HepG2 (cell line): ENCODE measurements around the gene TPP2. TPM values are rescaled to one million over a fixed set of nuclear protein-coding genes. Genes with fewer than 3 reads are reported as not detected.

ENCODE experiments used
- ATAC-seq: fragments of 200-7000 bp; cut with Tn5 transposase; 3 replicates; pipeline ENCODE4 v1.9.1; 2020; ENCODE audit warnings: mild to moderate bottlenecking, moderate library complexity
- BruUV-seq: library from RNA; stranded (reverse); fragments of 400-500 nt; replicated peaks from 2 replicates; lab custom pipeline; 2021; lab: Mats Ljungman, UMichigan
- CTCF ChIA-PET: fragments of 300-600 bp; formaldehyde crosslinking; extraction: SDS; loops from one replicate; lab custom pipeline; 2021; ENCODE audit warnings: low total read pairs, inconsistent platforms, low intra/inter-chr PET ratio; lab: Yijun Ruan, JAX
- POLR2A ChIA-PET: fragments of 350-600 bp; sonication (Branson Sonifier 250); formaldehyde crosslinking; loops from one replicate; lab custom pipeline; 2020; ENCODE audit warnings: antibody characterized with exemption, inconsistent platforms; lab: Yijun Ruan, JAX
- DNase-seq: peaks from one replicate; pipeline ENCODE4 v3.0.0-alpha.2; 2015; ENCODE audit warnings: low spot score
- FAIRE-seq: peaks from 3 replicates; lab custom pipeline; 2011; peaks lifted over from hg19 to GRCh38; lab: Jason Lieb, UNC
- H2AFZ ChIP-seq: one replicate; pipeline ENCODE4 v1.6.1; 2011; ENCODE audit warnings: low read length, inconsistent platforms
- H3K27ac ChIP-seq: fragments of 300-600 bp; 3 replicates; pipeline ENCODE4 v1.8.0; 2011; ENCODE audit warnings: mixed run types, mild to moderate bottlenecking, mixed read lengths, low read length, inconsistent platforms; ENCODE audit not compliant: insufficient read depth; ENCODE audit errors: extremely low read length
- H3K27me3 ChIP-seq, 2 experiments: fragments of 200-600 bp in 1 of 2; 2 replicates in 1 of 2; 3 replicates in 1 of 2; pipeline versions ENCODE4 v1.6.0 to v1.8.0; 2011; ENCODE audit warnings: low read length in 2 of 2, mild to moderate bottlenecking in 2 of 2, moderate library complexity in 2 of 2, inconsistent platforms in 1 of 2; ENCODE audit not compliant: insufficient read depth in 2 of 2, control insufficient read depth in 1 of 2
- H3K36me3 ChIP-seq, 2 experiments: fragments of 200-600 bp in 1 of 2; replicated peaks in 1 of 2; 2 replicates in 1 of 2; 3 replicates in 1 of 2; pipeline versions ENCODE4 v1.5.1 to v1.8.0; 2011; ENCODE audit warnings: low read length in 2 of 2, inconsistent platforms in 1 of 2; ENCODE audit not compliant: insufficient read depth in 2 of 2, control insufficient read depth in 1 of 2
- H3K4me1 ChIP-seq: 2 replicates; pipeline ENCODE4 v1.5.1; 2012; ENCODE audit warnings: low read length, inconsistent platforms; ENCODE audit not compliant: insufficient read depth
- H3K4me2 ChIP-seq: 2 replicates; pipeline ENCODE4 v1.6.0; 2011; ENCODE audit warnings: low read depth, low read length, inconsistent platforms
- H3K4me3 ChIP-seq, 3 experiments: fragments of 200-600 bp in 1 of 3; sonication (generic), shearing (Covaris generic) in 1 of 3; replicated peaks in 1 of 3; 2 replicates each; pipeline ENCODE4 v1.5.1; 2011 to 2016; ENCODE audit warnings: low read length in 3 of 3, inconsistent platforms in 2 of 3, low read depth in 2 of 3, mild to moderate bottlenecking in 2 of 3, control low read depth in 1 of 3, mixed read lengths in 1 of 3; ENCODE audit not compliant: insufficient read depth in 1 of 3
- H3K79me2 ChIP-seq: one replicate; pipeline ENCODE4 v1.6.1; 2011; ENCODE audit warnings: low read length, inconsistent platforms; ENCODE audit not compliant: insufficient read depth
- H3K9ac ChIP-seq: 2 replicates; pipeline ENCODE4 v1.6.0; 2011; ENCODE audit warnings: mild to moderate bottlenecking, low read depth, low read length, inconsistent platforms; ENCODE audit not compliant: insufficient read depth
- H3K9me3 ChIP-seq: 2 replicates; pipeline ENCODE4 v1.5.1; 2012; ENCODE audit warnings: mild to moderate bottlenecking, low read length
- H4K20me1 ChIP-seq: 2 replicates; pipeline ENCODE4 v1.6.0; 2011; ENCODE audit warnings: inconsistent platforms, mild to moderate bottlenecking, low read length, moderate library complexity; ENCODE audit not compliant: insufficient read depth
- HNF4A ChIP-seq: sonication (generic); formaldehyde crosslinking; IDR thresholded peaks from 2 replicates; pipeline ENCODE4 v1.4.0; 2020; ENCODE audit warnings: missing genetic modification reagents
- HNF4G ChIP-seq, 2 experiments: sonication (generic) in 1 of 2; formaldehyde crosslinking in 1 of 2; IDR thresholded peaks; 2 replicates each; pipeline versions ENCODE4 v1.4.0 to v1.6.1; 2011 to 2020; ENCODE audit warnings: borderline replicate concordance in 2 of 2, low read depth in 2 of 2, mild to moderate bottlenecking in 2 of 2, low read length in 1 of 2, missing genetic modification reagents in 1 of 2, moderate library complexity in 1 of 2
- LCORL ChIP-seq, 2 experiments: fragments of 450-650 bp in 1 of 2; sonication (generic) in 1 of 2; formaldehyde crosslinking in 1 of 2; IDR thresholded peaks; 2 replicates each; pipeline versions ENCODE4 v1.5.0 to v1.6.1; 2017 to 2020; ENCODE audit warnings: antibody characterized with exemption in 1 of 2, missing genetic modification reagents in 1 of 2
- ZFX ChIP-seq: sonication (generic); formaldehyde crosslinking; IDR thresholded peaks from 2 replicates; pipeline ENCODE4 v1.4.0; 2020; ENCODE audit warnings: mild to moderate bottlenecking, low read depth, missing genetic modification reagents, moderate library complexity
- WGBS: methylation state at CpG from one replicate; pipeline ENCODE4 v1.1.6; 2017; ENCODE audit warnings: low lambda C conversion rate; 5-methylcytosine and 5-hydroxymethylcytosine counted together
- in situ Hi-C: cut with HindIII; loops from 2 replicates; pipeline ENCODE4 v1.10.0; 2017; ENCODE audit warnings: low pct_unique_long_range_greater_than_20kb; ENCODE audit not compliant: extremely low pct_ligation_motif_present
- intact Hi-C: fragments of 100-400 bp; cut with micrococcal nuclease; formaldehyde crosslinking; loops from one replicate; pipeline ENCODE4 v1.10.0; 2022; ENCODE audit not compliant: unreplicated experiment
- polyA plus RNA-seq, 8 experiments: library from polyadenylated mRNA; depleted of rRNA in 3 of 8; stranded (reverse) in 7 of 8; unstranded in 1 of 8; fragments of >200 nt; fragmentation: Illumina TruSeq in 4 of 8; extraction: Trizol in 4 of 8; gene quantifications; 2 replicates each; pipeline versions ENCODE4 v1.2.1 to v1.2.3, GENCODE V29; 2011 to 2016; ENCODE audit warnings: low read depth in 4 of 8, missing spikeins in 1 of 8, mixed read lengths in 1 of 8; ENCODE audit not compliant: insufficient read depth in 1 of 8
- total RNA-seq, 5 experiments: library from RNA; depleted of rRNA; stranded (reverse); fragments of >200 nt; fragmentation: Illumina TruSeq; extraction: Trizol; gene quantifications; 2 replicates each; pipeline ENCODE4 v1.2.3, GENCODE V29; 2016; ENCODE audit warnings: low read depth in 1 of 5
- TF ChIP-seq, protein P1 (sequence below): sonication (generic); formaldehyde crosslinking; IDR thresholded peaks from 2 replicates; pipeline ENCODE4 v1.5.1; 2020; ENCODE audit warnings: missing genetic modification reagents, mild to moderate bottlenecking, borderline replicate concordance

Gene TPP2
- total and polyA plus RNA-seq, 2 of the 13 experiments (the other 11 are each of a cell fraction or from before 2014, with no cell fraction given), result 16.4 to 52.1 TPM

DNA sequence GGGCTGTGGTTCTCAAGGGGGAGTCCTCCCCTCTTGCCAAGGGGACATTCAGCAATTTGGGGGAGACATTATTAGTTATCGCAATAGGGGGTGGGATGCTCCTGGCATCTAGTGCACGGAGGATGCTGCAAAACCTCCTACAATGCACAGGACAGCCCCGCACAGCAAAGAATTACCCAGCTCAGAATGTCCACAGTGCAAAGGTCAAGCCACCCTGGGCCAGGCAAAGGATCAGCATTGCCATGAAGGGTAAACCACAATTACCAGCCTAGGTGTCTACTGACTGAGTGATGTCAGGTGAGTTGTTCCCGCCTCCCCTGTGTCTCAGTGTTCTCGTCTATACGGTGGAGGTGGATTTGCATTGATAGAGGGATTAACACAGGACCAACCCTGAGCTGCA, 100.5 kb downstream of the TPP2 start:
- Histone ChIP-seq H3K36me3 (no peaks in the 10 kb centered on the region), H3K9ac (no peak overlapping the region), H2AFZ (no peak overlapping the region), H3K4me3 (no peak overlapping the region), H3K9me3 (peaks cover 8% of the 10 kb centered on the region; the same call in 1 of the 2 replicates), H3K4me1 (peaks cover 15% of the 10 kb centered on the region; the same call in 1 of the 2 replicates), H3K27ac (no peak overlapping the region), H3K79me2 (no peaks in the 10 kb centered on the region), H3K4me2 (no peak overlapping the region), H3K27me3 (peaks cover 0 to 19% of the 10 kb centered on the region in 2 experiments; a peak in 4 of 5 replicates), H4K20me1 (no peaks in the 10 kb centered on the region)
- ATAC-seq (peak; percentile 83), FAIRE-seq (no peak), DNase-seq (peak; percentile 10)
- 33% methylated on average over 3 of the region's 6 CpGs for WGBS
- intact Hi-C loops (no loop called here), in situ Hi-C loops (no loop called here)
- ChIA-PET CTCF (no interaction called here), POLR2A (no interaction called here)
- TF ChIP-seq, protein P1, sequence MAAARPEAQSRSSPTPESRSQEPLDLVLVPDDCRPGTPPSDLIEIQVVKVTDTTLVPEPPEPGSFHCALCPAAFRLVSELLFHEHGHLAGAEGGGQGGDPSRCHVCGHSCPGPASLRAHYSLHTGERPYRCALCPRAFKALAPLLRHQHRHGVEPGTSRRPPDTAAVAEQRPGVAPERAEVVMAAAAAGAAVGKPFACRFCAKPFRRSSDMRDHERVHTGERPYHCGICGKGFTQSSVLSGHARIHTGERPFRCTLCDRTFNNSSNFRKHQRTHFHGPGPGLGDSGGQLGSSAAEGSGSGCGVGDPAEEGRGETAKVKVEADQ (CRISPR knock-in tag), result no peak
- peak; percentile 59 for TF ChIP-seq HNF4A (CRISPR knock-in tag)
- TF ChIP-seq HNF4G (IDR thresholded peaks at IDR 0.05; ENCODE audit: borderline replicate concordance, low read depth, low read length), result peak; percentile 17; the same call in 1 of the 2 replicates
- no peak for TF ChIP-seq HNF4G (CRISPR knock-in tag; IDR thresholded peaks at IDR 0.05; ENCODE audit: borderline replicate concordance, low read depth)
- BruUV-seq, result no TSS peak

DNA sequence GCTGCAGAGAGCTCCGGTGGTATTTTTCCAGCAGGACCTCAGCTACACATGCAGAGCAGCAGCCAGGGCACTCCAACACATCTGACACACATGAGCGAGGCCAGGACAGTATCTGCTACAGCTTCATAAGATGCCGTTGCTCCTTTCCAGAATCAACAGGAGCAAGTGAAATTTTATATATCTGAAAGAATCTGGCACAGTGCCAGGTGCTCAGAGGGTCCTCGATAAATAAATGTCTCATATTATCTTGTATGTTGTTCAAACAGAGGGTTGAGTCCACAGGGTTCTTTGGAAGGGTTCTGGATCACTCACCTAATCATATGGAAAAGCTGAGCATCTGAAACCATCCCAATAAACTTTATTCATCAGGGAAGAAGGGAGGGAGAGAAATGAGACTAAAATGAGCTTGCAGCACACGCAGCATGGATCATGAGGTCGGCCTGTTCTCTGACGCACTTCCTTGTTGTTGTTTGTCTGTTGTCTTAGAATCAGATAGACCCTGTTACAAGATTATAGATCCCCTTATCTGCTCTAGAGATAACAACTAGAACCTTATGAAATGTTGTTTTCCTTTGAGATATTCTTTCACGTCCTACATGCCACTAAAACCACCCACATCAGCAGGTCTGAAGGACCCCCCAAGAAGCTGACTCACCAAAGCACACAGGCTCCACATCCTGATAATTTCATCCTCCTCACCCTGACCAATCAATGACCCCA, 101.3 kb downstream of the TPP2 start:
- Histone ChIP-seq H4K20me1 (no peaks in the 10 kb centered on the region), H3K4me1 (peaks cover 10% of the 10 kb centered on the region; the same call in 1 of the 2 replicates), H3K4me3 (no peak overlapping the region), H3K4me2 (no peak overlapping the region), H3K9ac (no peak overlapping the region), H3K27ac (no peak overlapping the region), H3K27me3 (peaks cover 0 to 12% of the 10 kb centered on the region in 2 experiments; a peak in 2 of 5 replicates), H3K79me2 (no peaks in the 10 kb centered on the region), H3K9me3 (peaks cover 8% of the 10 kb centered on the region; the same call in 1 of the 2 replicates), H3K36me3 (no peaks in the 10 kb centered on the region), H2AFZ (no peak overlapping the region)
- FAIRE-seq (no peak), DNase-seq (no peak), ATAC-seq (no peak)
- intact Hi-C loops, result no loop called here
- no TSS peak for BruUV-seq
- whole genome bisulfite sequencing, result 36% methylated on average over 7 of the region's 8 CpGs
- in situ Hi-C loops, result no loop called here
- TF ChIP-seq LCORL (IDR thresholded peaks at IDR 0.05) (peak; percentile 93), LCORL (CRISPR knock-in tag; IDR thresholded peaks at IDR 0.05) (no peak), ZFX (CRISPR knock-in tag) (no peak)
- CTCF ChIA-PET, result no interaction called here
- POLR2A ChIA-PET, result no interaction called here
